ENCODE data around the gene SCN4A.
"Not testable (repeated sequence)": the region's sequence is repeated elsewhere in the genome, so short reads cannot be mapped to it uniquely, and the experiment has no call there.

Gene SCN4A

GRCh38 chr17:64007838-64008282, 35.1 kb upstream of the SCN4A start:
- no peak overlapping the region for H3K9ac ChIP-seq (ENCODE audit: low read depth, low read length)
- no peaks in the 10 kb centered on the region for H3K9me3 ChIP-seq (ENCODE audit: insufficient read depth, low read depth, low read length)
- H3K27me3 ChIP-seq (ENCODE audit: insufficient read depth, low read length) = no peaks in the 10 kb centered on the region
- H3K4me3 ChIP-seq (ENCODE audit: low read length) = no peak overlapping the region
- no peaks in the 10 kb centered on the region for H3K4me1 ChIP-seq (ENCODE audit: insufficient read depth, low read length)
- 83% methylated on average over 5 of the region's 5 CpGs for WGBS
- no peaks in the 10 kb centered on the region for H3K36me3 ChIP-seq (ENCODE audit: insufficient read depth, low read length)
- H3K27ac ChIP-seq (ENCODE audit: low read depth, low read length) = no peak overlapping the region

- H3K36me3 ChIP-seq (ENCODE audit: insufficient read depth, low read length); H3K4me1 ChIP-seq (ENCODE audit: insufficient read depth, low read length); H3K27ac ChIP-seq (ENCODE audit: low read depth, low read length); H3K9me3 ChIP-seq (ENCODE audit: insufficient read depth, low read depth, low read length); H3K4me3 ChIP-seq (ENCODE audit: low read length); H3K9ac ChIP-seq (ENCODE audit: low read depth, low read length); H3K27me3 ChIP-seq (ENCODE audit: insufficient read depth, low read length): not testable (repeated sequence)
- 96% methylated on average over 5 of the region's 5 CpGs for WGBS
Measured at GRCh38 chr17:64007089-64007837, 34.5 kb upstream of the SCN4A start.

- no peak overlapping the region for H3K27ac ChIP-seq (ENCODE audit: low read depth, low read length)
- H3K36me3 ChIP-seq (ENCODE audit: insufficient read depth, low read length) = no peaks in the 10 kb centered on the region
- WGBS = 90% methylated on average over 13 of the region's 13 CpGs
- no peaks in the 10 kb centered on the region for H3K27me3 ChIP-seq (ENCODE audit: insufficient read depth, low read length)
- H3K9ac ChIP-seq (ENCODE audit: low read depth, low read length) = no peak overlapping the region
- no peaks in the 10 kb centered on the region for H3K4me1 ChIP-seq (ENCODE audit: insufficient read depth, low read length)
- no peak overlapping the region for H3K4me3 ChIP-seq (ENCODE audit: low read length)
- no peaks in the 10 kb centered on the region for H3K9me3 ChIP-seq (ENCODE audit: insufficient read depth, low read depth, low read length)
Measured at GRCh38 chr17:64006361-64007088, 33.8 kb upstream of the SCN4A start.

- Histone ChIP-seq H3K36me3 (ENCODE audit: insufficient read depth, low read length) (no peaks in the 10 kb centered on the region), H3K4me1 (ENCODE audit: insufficient read depth, low read length) (no peaks in the 10 kb centered on the region), H3K27ac (ENCODE audit: low read depth, low read length) (no peak overlapping the region), H3K27me3 (ENCODE audit: insufficient read depth, low read length) (no peaks in the 10 kb centered on the region), H3K4me3 (ENCODE audit: low read length) (no peak overlapping the region), H3K9ac (ENCODE audit: low read depth, low read length) (no peak overlapping the region), H3K9me3 (ENCODE audit: insufficient read depth, low read depth, low read length) (no peaks in the 10 kb centered on the region)
- 73% methylated on average over 6 of the region's 6 CpGs for WGBS
Measured at GRCh38 chr17:64005734-64006167, 33.0 kb upstream of the SCN4A start.

- WGBS = 88% methylated on average over 19 of the region's 19 CpGs
- Histone ChIP-seq H3K36me3 (ENCODE audit: insufficient read depth, low read length) (no peaks in the 10 kb centered on the region), H3K27ac (ENCODE audit: low read depth, low read length) (no peak overlapping the region)
Measured at GRCh38 chr17:64004903-64005733, 32.4 kb upstream of the SCN4A start.

GRCh38 chr17:64004218-64004770, 31.6 kb upstream of the SCN4A start:
- Histone ChIP-seq H3K27ac (ENCODE audit: low read depth, low read length) (no peak overlapping the region), H3K9me3 (ENCODE audit: insufficient read depth, low read depth, low read length) (no peaks in the 10 kb centered on the region), H3K9ac (ENCODE audit: low read depth, low read length) (no peak overlapping the region), H3K4me3 (ENCODE audit: low read length) (no peak overlapping the region), H3K4me1 (ENCODE audit: insufficient read depth, low read length) (no peaks in the 10 kb centered on the region), H3K36me3 (ENCODE audit: insufficient read depth, low read length) (no peaks in the 10 kb centered on the region), H3K27me3 (ENCODE audit: insufficient read depth, low read length) (peaks cover 3% of the 10 kb centered on the region)
- 93% methylated on average over 6 of the region's 7 CpGs for WGBS

More at GRCh38 chr17:64004903-64005733, 32.4 kb upstream of the SCN4A start:
- Histone ChIP-seq H3K27me3 (ENCODE audit: insufficient read depth, low read length) (no peaks in the 10 kb centered on the region), H3K4me1 (ENCODE audit: insufficient read depth, low read length) (no peaks in the 10 kb centered on the region), H3K4me3 (ENCODE audit: low read length) (no peak overlapping the region), H3K9ac (ENCODE audit: low read depth, low read length) (no peak overlapping the region), H3K9me3 (ENCODE audit: insufficient read depth, low read depth, low read length) (no peaks in the 10 kb centered on the region)

- 88% methylated on average over 13 of the region's 13 CpGs for WGBS
- Histone ChIP-seq H3K27ac (ENCODE audit: low read depth, low read length) (no peak overlapping the region), H3K9me3 (ENCODE audit: insufficient read depth, low read depth, low read length) (no peaks in the 10 kb centered on the region), H3K27me3 (ENCODE audit: insufficient read depth, low read length) (peaks cover 10% of the 10 kb centered on the region), H3K9ac (ENCODE audit: low read depth, low read length) (no peak overlapping the region), H3K36me3 (ENCODE audit: insufficient read depth, low read length) (no peaks in the 10 kb centered on the region), H3K4me1 (ENCODE audit: insufficient read depth, low read length) (no peaks in the 10 kb centered on the region), H3K4me3 (ENCODE audit: low read length) (no peak overlapping the region)
Measured at GRCh38 chr17:64003526-64004121, 30.9 kb upstream of the SCN4A start.

GRCh38 chr17:64002658-64003525, 30.2 kb upstream of the SCN4A start:
- H3K4me3 ChIP-seq (ENCODE audit: low read length) = no peak overlapping the region
- H3K9me3 ChIP-seq (ENCODE audit: insufficient read depth, low read depth, low read length) = no peaks in the 10 kb centered on the region
- no peaks in the 10 kb centered on the region for H3K4me1 ChIP-seq (ENCODE audit: insufficient read depth, low read length)
- H3K9ac ChIP-seq (ENCODE audit: low read depth, low read length) = no peak overlapping the region
- no peaks in the 10 kb centered on the region for H3K36me3 ChIP-seq (ENCODE audit: insufficient read depth, low read length)
- H3K27ac ChIP-seq (ENCODE audit: low read depth, low read length) = no peak overlapping the region
- WGBS = 94% methylated on average over 22 of the region's 22 CpGs
- H3K27me3 ChIP-seq (ENCODE audit: insufficient read depth, low read length) = peaks cover 12% of the 10 kb centered on the region

GRCh38 chr17:64001763-64002529, 29.2 kb upstream of the SCN4A start:
- H3K4me3 ChIP-seq (ENCODE audit: low read length) = no peak overlapping the region
- no peak overlapping the region for H3K9ac ChIP-seq (ENCODE audit: low read depth, low read length)
- H3K36me3 ChIP-seq (ENCODE audit: insufficient read depth, low read length) = no peaks in the 10 kb centered on the region
- no peaks in the 10 kb centered on the region for H3K9me3 ChIP-seq (ENCODE audit: insufficient read depth, low read depth, low read length)
- H3K4me1 ChIP-seq (ENCODE audit: insufficient read depth, low read length) = peaks cover 6% of the 10 kb centered on the region; the same call in 1 of the 2 replicates
- H3K27me3 ChIP-seq (ENCODE audit: insufficient read depth, low read length) = peaks cover 21% of the 10 kb centered on the region
- 86% methylated on average over 13 of the region's 14 CpGs for WGBS
- no peak overlapping the region for H3K27ac ChIP-seq (ENCODE audit: low read depth, low read length)
